GM21360 (cell line): Measurements from ENCODE around the gene ANKRD29.
"Not testable (repeated sequence)": the region's sequence is repeated elsewhere in the genome, so short reads cannot be mapped to it uniquely, and the experiment has no call there.

Source experiments
- ATAC-seq: cut with Tn5 transposase; IDR thresholded peaks from one replicate; pipeline ENCODE4 v1.9.1; 2021; ENCODE audit warnings: mild to moderate bottlenecking, moderate library complexity; ENCODE audit not compliant: unreplicated experiment

ANKRD29 gene

DNA sequence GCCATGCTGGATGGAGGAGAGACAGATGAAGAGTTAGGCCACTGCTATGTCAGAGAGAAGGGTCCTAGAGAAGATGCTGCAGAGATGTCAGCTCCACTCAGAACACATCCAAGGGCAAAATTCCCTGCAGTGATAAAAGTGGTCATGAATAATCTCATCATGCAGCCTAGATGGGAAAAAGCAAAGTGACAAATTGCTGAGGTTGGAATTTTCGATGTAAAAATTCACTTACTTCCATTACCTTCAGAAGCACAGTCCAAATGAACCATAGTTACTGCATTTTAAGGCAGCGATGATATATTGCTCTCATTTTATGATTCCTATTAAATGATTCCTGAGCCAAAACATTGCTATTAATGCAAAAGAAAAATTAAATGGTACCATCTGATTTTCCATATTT lies 16.4 kb downstream of the ANKRD29 start:
- ATAC-seq: no peak

- no peak for ATAC-seq
Observed at GRCh38 chr18:23645568-23646175, 17.0 kb downstream of the ANKRD29 start.

DNA sequence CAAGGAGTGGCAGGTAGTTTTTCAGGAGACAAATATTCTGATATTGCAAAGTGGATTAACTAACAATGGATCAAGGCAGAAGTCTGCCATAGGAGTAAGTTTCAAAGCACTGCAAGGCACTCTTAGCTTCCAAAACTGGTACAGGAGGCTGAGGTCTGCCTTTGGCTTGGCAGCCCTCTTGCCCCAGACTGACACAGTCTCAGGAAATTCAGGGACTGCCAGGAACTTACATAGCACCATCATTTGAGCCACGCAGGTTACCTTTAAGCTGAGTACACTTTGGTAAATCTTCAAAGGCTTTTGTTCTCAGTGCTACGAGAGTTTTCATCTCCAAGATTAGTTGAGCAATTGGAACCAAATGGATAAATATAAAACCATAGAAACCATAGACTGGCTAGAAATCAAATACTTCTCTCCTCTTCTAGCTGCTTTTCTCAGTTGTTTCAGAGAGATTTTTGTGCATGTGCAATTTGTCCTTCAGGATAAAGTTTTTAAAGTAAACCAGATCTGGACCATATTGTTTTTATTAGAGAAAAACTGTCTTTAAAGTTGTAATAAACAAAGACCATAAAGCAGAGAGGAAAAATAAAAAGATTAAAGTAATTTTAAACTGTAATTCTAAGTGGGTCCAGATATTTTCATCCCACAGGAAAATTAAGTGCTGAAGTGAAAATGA lies 18.8 kb downstream of the ANKRD29 start:
- no peak for ATAC-seq

DNA sequence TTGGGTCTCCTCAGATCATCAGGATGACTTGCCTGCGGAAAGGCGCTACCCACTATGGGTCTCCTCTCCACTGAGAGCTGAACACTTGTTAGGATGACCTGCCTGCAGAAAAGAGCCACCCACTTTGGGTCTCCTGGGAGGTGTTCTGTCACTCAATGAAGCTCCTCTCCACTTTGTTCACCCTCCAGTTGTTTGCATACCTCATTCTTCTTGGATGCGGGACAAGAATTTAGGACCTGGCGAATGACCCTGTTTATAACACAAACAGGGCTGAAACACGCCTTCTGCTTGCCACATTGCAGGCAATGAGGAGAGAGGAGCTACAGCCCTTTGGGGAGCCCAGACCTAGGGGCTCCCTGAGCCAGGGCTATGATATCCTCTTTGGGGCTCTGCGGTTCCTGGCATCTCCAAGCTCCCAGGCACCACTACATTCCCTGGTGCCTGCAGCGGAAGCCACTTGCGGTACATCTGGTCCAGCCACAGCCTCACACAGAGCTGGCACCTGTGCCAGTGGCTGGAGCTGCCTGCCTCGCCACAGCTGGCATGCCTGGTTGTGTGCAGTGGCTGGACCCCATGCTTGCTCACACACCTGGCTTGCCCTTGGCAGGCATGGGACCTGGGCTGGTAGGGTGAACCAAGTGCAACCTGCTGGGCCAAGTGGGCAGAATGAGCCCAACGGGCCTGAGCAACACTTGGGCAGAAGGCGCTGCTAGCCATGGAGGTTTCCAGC lies 20.6 kb downstream of the ANKRD29 start:
- ATAC-seq: no peak

GRCh38 chr18:23641143-23641720 lies 21.5 kb downstream of the ANKRD29 start:
- no peak for ATAC-seq

DNA sequence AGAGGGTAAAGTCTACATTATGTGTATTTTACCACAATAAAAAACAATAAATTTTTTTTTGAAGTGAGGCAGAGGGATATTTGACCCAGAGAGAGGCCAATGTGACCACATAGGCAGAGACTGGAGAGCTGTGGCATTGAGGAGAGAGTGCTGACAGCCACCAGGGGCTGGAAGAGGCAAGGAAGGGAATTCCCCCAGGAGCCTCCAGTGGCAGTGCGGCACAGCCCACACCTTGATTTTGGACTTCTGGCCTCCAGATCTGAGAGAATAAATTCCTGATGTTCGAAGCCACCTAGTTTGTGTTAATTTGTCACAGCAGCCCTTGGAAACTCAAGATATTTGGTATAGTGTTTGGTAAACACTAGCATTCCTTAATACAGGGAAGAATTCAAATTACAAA lies 22.7 kb downstream of the ANKRD29 start:
- ATAC-seq: no peak

DNA sequence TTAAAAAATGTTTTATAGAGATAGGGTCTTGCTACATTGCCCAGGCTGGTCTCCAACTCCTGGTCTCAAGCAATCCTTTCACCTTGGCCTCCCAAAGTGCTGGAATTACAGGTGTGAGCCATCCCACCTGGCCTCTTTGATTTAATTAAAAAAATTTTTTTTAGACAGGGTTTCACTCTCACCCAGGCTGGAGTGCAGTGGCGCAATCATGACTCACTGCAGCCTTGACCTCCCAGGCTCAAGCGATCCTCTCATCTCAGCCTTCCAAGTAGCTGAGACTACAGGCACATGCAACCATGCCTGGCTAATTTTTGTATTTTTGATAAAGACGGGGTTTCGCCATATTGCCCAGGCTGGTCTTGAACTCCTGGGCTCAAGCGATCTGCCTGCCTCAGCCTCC lies 26.3 kb downstream of the ANKRD29 start:
- not testable (repeated sequence) for ATAC-seq

DNA sequence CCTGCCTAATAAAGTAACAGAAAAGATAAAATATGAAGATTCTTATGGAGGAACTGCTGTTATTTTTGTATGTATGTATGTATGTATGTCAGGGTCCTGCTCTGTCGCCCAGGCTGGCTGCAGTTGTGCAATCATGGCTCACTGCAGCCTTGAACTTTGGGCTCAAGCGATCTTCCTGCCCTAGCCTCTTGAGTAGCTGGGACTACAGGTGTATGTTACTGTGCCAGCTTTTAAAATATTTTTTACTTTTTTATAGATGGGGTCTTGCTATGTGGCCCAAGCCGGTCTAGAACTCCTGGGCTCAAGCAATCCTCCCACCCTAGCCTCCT lies 26.7 kb downstream of the ANKRD29 start:
- no peak for ATAC-seq

GRCh38 chr18:23635283-23636070 lies 27.2 kb downstream of the ANKRD29 start:
- no peak for ATAC-seq

- no peak for ATAC-seq
Observed at GRCh38 chr18:23634692-23635091, 28.0 kb downstream of the ANKRD29 start.

GRCh38 chr18:23632615-23633014 lies 30.1 kb downstream of the ANKRD29 start:
- ATAC-seq: no peak

DNA sequence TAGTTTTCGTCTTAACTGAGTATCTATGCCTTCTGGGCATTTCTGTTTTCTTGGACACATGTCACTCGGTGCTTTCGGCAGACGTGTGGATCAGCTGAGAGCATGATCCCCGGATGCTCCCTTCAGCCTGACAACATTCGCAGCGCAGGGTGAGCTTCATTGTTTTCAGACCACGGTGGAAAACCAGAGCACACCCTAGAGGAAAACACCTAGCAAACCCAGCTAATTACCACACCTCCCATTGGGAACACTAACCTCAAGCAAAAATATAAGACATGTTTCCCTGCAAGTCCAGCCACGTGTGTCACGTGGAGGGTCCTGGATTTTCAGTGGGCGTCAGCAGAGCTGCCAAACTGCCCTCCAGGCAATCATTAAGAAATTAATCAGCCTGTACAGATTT lies 31.0 kb downstream of the ANKRD29 start:
- no peak for ATAC-seq

DNA sequence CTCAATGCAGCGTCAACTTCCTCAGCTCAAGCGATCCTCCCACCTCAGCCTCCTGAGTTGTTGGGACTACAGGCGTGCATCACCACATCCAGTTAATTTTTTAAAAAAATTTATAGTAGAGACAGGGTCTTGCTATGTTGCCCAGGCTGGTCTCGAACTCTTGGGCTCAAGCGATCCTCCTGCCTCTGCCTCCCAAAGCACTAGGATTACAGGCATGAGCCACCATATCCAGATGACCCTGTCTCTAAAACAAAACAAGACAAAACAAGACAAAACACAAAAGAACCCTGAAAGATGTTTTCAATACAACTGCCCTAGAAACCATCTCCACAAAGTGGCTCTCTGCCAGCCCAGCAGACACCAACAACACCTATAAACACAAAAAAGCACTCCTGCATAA lies 31.4 kb downstream of the ANKRD29 start:
- ATAC-seq: no peak

- ATAC-seq: no peak
Observed at GRCh38 chr18:23629444-23629946, 33.2 kb downstream of the ANKRD29 start.

DNA sequence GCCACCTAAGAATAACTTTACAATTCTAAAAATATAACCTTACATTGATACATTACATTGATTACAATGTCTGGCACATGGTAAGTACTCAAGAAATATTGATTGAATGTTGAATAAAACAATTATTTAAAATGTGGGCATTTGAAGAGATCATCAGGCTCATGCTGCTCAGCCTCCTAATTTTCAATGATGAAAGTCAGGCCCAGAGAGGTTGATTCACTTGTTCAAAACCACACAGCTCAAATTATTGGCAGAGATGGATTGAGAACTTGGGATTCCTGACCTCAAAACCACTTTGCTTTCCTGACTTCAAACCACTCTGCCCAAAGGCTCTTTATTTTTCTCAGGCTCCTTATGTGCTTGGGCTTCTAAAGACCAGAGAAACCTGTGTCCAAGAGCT lies 34.7 kb downstream of the ANKRD29 start:
- ATAC-seq: no peak

GRCh38 chr18:23627321-23627720 lies 35.4 kb downstream of the ANKRD29 start:
- no peak for ATAC-seq

DNA sequence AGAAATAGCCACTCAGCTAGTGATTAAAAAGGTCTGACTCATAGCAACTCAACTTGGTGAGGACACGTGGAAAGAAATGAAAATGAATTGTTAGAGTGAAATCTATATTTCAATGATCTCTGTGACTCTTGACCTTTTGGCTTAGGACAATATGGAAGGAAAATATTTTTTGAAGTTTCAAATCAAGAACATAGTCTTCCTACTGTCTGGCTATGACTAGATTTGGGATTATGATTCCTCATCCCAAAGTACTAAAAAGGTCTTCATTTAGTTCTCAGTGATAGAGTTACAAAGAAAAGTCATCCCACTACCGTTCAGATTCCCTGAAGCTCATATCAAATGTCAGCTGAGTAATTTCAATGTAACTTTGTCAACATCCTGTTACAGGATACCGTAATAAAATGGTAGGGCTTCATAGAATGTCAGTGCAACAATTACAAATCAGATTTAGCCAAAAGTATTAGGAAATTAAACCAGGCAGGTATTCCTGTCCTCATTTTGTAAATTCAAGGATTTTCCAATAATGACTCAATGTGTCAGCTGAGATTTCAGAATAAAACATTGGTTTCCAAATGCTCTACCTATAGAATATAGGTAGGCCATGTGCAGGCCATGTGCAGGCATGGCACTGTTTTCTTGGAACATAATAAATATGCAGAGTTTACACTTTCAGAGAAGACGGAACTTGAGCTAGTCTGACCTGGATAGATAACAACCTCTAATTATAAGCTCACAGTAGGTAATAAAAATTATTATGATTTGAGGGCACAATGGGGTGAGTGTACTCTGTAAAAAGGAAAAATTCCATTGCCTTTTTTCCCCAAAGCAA lies 36.0 kb downstream of the ANKRD29 start:
- ATAC-seq: no peak

- no peak for ATAC-seq
Observed at GRCh38 chr18:23623040-23623439, 39.7 kb downstream of the ANKRD29 start.

DNA sequence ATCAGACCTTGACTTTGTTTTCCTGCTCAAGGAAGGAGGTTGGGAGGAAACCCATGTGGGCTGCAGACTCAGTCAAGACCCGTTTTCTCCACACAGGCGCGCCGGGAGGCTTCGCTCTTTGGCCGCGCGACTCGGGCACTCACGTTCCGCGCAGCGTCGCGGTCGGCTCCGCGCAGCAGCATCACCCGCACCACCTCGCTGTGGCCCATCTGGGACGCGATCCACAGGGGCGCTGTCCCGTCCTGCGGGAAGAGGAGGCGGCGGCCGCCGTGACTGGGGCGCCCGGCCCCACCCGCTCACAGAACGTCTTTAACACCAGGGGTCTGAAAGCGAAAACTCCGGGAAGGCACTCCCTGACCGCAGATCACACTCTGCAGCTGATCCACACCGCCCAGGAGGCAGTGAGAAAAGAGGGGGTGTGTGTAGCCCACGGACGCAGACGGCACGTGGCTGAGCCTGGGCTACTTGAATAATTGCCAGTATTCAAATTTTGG lies 43.3 kb downstream of the ANKRD29 start:
- ATAC-seq: no peak

DNA sequence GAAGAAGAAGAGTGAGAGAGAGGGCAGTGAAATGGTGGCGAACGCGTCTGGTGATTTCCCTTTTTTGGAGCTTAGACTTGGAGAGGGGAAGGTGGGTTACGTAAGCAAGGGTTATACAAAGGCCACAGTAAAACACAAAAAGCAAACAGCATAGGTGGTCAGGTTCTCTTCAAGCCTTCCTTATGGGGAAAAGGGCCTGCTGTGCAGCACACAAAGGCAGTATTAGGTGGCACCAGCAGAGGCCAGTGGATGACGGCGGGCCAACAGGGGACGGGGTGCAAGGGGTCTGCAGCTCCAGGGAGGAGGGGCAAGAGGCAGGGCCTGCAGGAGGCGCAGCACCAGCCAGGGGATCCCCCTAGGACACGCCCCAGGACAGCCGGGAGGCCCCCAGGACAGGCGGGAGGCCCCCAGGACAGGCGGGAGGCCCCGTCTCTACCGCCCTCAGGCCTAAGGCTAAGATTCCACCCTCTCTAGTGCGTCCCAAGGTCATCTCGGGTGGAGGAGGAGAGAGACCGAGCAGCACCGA lies 43.8 kb downstream of the ANKRD29 start:
- no peak for ATAC-seq
